ENCODE measurements around the gene KSR2.

The KSR2 gene

DNA sequence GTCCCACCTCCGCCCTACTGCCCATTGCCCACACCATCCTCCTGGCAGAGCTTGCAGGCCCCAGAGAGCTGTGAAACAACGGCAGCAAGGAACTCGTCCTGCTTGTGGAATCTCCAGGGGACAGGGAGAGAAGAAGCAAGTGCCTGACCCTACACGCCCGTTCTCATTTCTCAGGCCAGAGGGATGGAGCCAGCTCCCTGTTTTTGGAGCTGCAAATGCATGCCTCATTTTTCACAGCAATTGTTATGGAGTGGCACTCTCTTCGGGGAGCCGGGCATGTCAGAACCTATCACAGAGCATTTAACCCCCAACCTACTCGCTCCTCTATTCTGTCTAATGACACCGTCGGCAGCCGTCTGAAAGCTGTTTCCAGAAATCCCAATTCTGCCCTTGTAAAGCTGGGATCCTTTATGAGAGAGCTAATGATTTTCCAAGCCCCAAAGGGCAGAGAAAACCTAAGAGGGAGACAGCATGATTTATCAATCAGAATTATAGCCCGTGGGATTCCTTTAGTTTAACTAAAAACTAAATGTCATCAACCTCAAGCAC, 385.0 kb downstream of the KSR2 start:
- no peak overlapping the region for H3K4me3 ChIP-seq (ENCODE audit: low read depth, low read length)
- TF ChIP-seq, protein P1, sequence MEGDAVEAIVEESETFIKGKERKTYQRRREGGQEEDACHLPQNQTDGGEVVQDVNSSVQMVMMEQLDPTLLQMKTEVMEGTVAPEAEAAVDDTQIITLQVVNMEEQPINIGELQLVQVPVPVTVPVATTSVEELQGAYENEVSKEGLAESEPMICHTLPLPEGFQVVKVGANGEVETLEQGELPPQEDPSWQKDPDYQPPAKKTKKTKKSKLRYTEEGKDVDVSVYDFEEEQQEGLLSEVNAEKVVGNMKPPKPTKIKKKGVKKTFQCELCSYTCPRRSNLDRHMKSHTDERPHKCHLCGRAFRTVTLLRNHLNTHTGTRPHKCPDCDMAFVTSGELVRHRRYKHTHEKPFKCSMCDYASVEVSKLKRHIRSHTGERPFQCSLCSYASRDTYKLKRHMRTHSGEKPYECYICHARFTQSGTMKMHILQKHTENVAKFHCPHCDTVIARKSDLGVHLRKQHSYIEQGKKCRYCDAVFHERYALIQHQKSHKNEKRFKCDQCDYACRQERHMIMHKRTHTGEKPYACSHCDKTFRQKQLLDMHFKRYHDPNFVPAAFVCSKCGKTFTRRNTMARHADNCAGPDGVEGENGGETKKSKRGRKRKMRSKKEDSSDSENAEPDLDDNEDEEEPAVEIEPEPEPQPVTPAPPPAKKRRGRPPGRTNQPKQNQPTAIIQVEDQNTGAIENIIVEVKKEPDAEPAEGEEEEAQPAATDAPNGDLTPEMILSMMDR (IDR thresholded peaks at IDR 0.05; ENCODE audit: low read depth, low read length): no peak

DNA sequence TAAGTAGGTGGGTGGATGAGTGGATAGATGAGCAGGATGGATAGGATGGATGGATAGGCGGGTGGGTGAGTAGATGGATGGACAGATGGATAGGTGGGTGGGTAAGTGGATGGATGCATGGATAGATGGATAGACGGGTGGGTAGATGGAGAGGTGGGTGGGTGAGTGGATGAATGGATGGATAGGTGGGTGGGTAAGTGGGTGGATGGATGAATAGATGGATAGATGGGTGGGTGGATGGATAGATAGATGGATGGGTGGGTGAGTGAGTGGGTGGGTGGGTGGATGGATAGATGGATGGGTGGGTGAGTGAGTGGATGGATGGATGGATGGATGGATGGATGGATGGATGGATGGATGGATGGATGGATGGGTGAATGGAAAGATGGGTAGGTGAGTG, 385.7 kb downstream of the KSR2 start:
- TF ChIP-seq, protein P1 (IDR thresholded peaks at IDR 0.05; ENCODE audit: low read depth, low read length): no peak

DNA sequence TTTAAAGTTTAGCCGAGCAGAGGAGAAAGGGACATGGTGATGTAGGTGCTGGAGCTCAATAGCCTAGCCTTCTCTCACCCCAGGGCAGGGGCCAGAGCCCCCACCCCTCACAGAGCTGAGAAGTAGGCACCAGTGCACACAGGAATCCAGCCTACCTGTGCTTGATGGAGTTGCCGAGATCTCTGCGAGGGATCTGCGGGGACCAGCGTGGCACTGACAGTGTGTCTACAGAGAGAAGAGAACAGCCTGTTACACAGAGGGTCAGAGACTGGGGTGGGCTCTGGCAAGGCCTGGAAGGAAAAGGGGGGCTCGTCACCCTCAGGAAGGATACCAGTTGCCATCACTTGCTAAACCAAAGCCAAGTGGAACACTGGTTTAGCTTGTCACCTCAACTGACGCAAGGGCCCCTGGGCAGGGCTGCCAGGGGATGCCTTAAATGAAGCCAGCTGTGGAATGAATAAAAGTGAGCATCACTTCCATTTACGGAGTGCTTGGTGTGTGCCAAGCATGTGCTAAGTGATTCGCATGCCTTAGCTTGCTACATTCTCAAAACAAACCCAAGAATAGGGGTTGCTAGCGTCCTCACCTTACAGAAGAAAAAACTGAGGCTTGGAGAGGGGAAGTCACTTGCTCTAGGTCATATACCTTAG, 386.5 kb downstream of the KSR2 start:
- TF ChIP-seq, protein P1 (IDR thresholded peaks at IDR 0.05; ENCODE audit: low read depth, low read length): no peak
- H3K4me3 ChIP-seq (ENCODE audit: low read depth, low read length): no peak overlapping the region

More for the DNA sequence above, 385.7 kb downstream of the KSR2 start:
- H3K4me3 ChIP-seq (ENCODE audit: low read depth, low read length): no peak overlapping the region

DNA sequence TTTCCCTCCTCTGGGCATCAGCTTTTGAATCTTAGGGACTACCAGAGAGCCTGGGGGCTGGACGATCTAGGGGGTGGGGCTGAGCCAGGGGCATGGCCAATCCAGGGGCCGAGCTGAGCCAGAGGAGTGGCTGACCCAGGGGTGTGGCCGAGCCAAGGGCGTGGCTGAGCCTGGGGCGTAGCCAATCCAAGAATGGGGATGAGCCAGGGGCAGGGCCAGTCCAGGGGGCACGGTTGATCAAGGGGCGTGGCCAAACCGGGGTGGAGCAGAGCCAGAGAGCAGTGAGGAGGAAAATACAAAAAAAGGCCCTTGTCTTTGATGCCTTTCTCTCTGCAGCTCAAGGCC, 388.1 kb downstream of the KSR2 start:
- TF ChIP-seq, protein P1 (IDR thresholded peaks at IDR 0.05; ENCODE audit: low read depth, low read length): no peak
- no peak overlapping the region for H3K4me3 ChIP-seq (ENCODE audit: low read depth, low read length)

DNA sequence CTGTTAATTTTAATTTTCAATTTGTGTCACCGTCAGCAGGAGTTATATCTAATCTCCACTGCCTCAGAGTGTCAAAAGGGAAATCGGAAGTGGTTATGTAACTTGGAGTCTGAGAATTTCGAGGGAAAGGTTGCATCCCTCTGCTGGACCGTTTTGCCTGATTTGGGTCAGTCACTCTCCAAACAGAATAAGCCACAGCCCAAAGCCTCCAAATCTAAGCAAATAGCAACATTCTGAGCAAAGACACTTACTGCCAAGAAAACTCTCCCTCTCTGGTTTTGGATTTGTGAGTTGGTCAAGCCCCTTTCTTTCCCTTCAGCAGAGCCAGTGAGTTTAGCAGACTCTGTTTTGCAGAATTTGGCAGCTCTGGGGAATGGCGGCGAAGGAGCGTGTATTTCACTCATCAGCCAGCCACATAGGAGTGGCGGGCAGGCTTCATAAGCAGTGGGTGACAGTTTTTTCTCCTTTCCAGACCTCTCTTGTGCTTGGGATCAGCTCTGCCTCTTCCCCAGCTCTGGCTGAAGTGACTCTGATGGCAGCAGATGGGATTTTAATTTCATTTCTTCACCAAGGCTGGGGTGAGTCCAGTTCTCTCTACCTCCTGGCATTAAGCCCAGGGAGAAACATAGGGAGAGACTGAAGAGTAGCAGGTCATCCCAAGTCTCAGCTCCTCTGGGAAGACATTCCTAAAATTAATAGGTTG, 388.6 kb downstream of the KSR2 start:
- no peak overlapping the region for H3K4me3 ChIP-seq (ENCODE audit: low read depth, low read length)
- TF ChIP-seq, protein P1 (IDR thresholded peaks at IDR 0.05; ENCODE audit: low read depth, low read length): no peak

DNA sequence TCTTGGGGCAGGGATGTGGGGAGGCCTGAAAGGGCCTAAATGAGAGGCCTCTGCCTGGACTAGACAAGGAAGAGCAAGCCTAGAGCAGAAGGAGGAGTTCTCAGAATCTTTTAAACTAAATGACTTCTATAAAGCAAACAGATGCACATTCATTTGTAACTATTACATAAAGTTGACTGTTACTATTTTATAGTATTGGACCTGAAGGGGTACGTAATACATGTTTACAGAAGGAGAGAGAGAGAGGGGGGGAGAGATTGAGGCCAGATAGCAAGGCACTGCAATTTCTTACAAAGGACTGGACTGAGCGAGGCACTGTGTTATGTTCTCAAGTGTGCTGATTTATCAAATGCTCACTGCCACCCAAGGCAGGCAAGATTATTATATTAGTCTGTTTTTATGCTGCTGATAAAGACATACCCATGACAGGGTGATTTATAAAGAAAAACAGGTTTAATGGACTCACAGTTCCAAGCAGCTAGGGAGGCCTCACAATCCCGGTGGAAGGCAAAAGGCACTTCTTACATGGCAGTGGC, 391.6 kb downstream of the KSR2 start:
- TF ChIP-seq, protein P1 (IDR thresholded peaks at IDR 0.05; ENCODE audit: low read depth, low read length): no peak
- no peak overlapping the region for H3K4me3 ChIP-seq (ENCODE audit: low read depth, low read length)

DNA sequence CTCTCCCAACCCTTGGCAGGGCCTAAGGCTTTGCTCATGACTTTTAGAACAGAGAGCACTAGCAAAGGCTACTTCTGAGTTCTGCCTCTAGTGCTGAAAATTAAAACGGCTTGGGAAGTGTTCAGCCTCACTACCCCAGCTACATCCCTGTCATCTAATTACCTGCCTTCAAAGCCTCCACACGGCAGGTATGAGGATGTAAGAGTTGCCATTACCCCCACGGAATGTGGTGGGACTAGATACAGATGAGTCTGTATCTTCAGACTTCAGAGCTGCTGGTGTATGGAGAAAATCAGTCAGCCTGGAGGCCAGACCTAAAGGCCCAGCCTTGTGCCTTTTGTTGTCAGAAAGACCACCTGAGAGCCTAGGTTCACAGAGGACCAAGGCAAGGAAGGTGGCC, 392.7 kb downstream of the KSR2 start:
- no peak overlapping the region for H3K4me3 ChIP-seq (ENCODE audit: low read depth, low read length)
- TF ChIP-seq, protein P1 (IDR thresholded peaks at IDR 0.05; ENCODE audit: low read depth, low read length): no peak
